Measurements from ENCODE around the gene HPCA. TPM values are rescaled to one million over a fixed set of nuclear protein-coding genes. Genes with fewer than 3 reads are reported as not detected.

The HPCA gene
- total and polyA plus RNA-seq, 2 of the 4 experiments (the other 2 are of a cell fraction) = 0.22 TPM; not detected in 1

DNA sequence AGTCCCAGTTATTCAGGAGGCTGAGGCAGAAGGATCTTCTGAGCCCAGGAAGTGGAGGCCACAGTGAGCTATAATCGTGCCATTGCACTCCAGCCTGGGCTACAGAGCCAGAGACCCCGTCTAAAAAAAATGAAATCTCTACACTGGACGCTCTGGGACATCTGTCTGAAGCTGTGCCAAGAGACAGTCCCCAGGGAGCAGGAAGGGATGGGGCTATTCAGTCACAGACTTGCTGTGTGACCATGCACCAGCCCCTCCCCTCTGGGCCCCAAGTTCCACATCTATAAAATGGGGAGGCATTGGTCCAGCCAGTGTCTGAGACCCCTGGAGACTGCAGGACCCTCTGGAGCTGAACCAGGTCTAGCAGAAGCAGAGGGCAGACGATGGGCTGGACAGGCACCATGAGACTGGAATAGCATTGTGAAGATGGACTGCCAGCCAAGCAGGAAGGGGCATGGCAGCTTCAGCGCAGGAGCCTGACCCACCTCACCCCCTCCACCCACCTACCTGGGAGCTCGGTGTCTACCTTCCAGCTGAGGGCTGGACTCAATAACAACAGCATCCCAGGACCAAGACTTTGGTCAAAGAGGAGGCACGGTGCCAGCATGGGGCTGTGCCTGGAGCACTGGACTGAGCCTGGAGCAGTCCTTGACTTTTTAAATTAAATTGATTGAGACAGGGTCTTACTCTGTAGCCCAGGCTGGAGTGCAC is 13.4 kb downstream of the HPCA start:
- no peak overlapping the region for H2AK5ac ChIP-seq (ENCODE audit: low read depth, low read length)
- H2BK15ac ChIP-seq (ENCODE audit: low read depth, low read length) = no peak overlapping the region
- no peak overlapping the region for H3K27ac ChIP-seq (ENCODE audit: insufficient read depth, low read length)
- no peaks in the 10 kb centered on the region for H4K20me1 ChIP-seq (ENCODE audit: insufficient read depth, low read length)
- H3K79me1 ChIP-seq (ENCODE audit: low read depth in 1 of 2, low read length in 2 of 2) = peaks cover 0 to 9% of the 10 kb centered on the region in 2 experiments; a peak in 1 of 4 replicates
- in situ Hi-C loops (cut with MboI; ENCODE audit: low sequenced_read_pairs) = no loop called here
- peaks cover 1% of the 10 kb centered on the region; the same call in 1 of the 2 replicates for H3K36me3 ChIP-seq (ENCODE audit: control insufficient read depth, insufficient read depth, low read length)
- H3K4me1 ChIP-seq (ENCODE audit: control insufficient read depth, insufficient read depth, low read length) = peaks cover 2% of the 10 kb centered on the region; the same call in 1 of the 2 replicates
- peak overlapping the region; percentile 32 for H2AFZ ChIP-seq (replicated peaks; ENCODE audit: low read length, poor library complexity)
- H3K4me2 ChIP-seq (ENCODE audit: low read depth, low read length) = no peak overlapping the region
- CTCF ChIA-PET = no interaction called here
- H4K8ac ChIP-seq (ENCODE audit: low read depth in 2 of 2, low read length in 2 of 2) = no peak overlapping the region
- no peak overlapping the region for H2BK120ac ChIP-seq (ENCODE audit: low read depth, low read length)
- H3K4me3 ChIP-seq (ENCODE audit: insufficient read depth, low read depth, low read length) = no peak overlapping the region
- 100% methylated on average over 1 of the region's 7 CpGs; no CpG with 5 or more reads in 1 of the 2 experiments for WGBS, 2 experiments (ENCODE audit: extremely low coverage in 2 of 2, insufficient read length in 1 of 2)
- TF ChIP-seq RAD21 (IDR thresholded peaks at IDR 0.05; ENCODE audit: low read length) (no peak), USF2 (IDR thresholded peaks at IDR 0.05; ENCODE audit: low read depth, low read length) (no peak), ELK1 (IDR thresholded peaks at IDR 0.05; ENCODE audit: borderline replicate concordance, low read depth, low read length) (no peak), RFX5 (IDR thresholded peaks at IDR 0.05; ENCODE audit: low read depth, low read length) (no peak), MAFK (IDR thresholded peaks at IDR 0.05; ENCODE audit: low read depth, low read length) (no peak), RCOR1 (IDR thresholded peaks at IDR 0.05; ENCODE audit: insufficient replicate concordance, low read length) (no peak), SMC3 (IDR thresholded peaks at IDR 0.05; ENCODE audit: low read depth, low read length) (no peak), MXI1 (IDR thresholded peaks at IDR 0.05; ENCODE audit: borderline replicate concordance, low read depth, low read length) (no peak), CHD1 (IDR thresholded peaks at IDR 0.05; ENCODE audit: low read depth, low read length) (no peak), CEBPB (IDR thresholded peaks at IDR 0.05; ENCODE audit: low read depth, low read length) (no peak), POLR2A (IDR thresholded peaks at IDR 0.05; ENCODE audit: low read depth, low read length) (no peak), CTCF (conservative IDR thresholded peaks at IDR 0.05; ENCODE audit: low read depth, low read length) (no peak), NFE2L2 (IDR thresholded peaks at IDR 0.05; ENCODE audit: low read depth, low read length) (no peak), BHLHE40 (IDR thresholded peaks at IDR 0.05; ENCODE audit: low read depth, low read length) (no peak)
- no peak overlapping the region for H3K14ac ChIP-seq (replicated peaks; ENCODE audit: low read depth, low read length)
- POLR2A ChIA-PET (ENCODE audit: unreplicated experiment) = no interaction called here
- H3K9me3 ChIP-seq (ENCODE audit: control insufficient read depth, insufficient read depth, low read length) = no peaks in the 10 kb centered on the region
- peaks cover 5% of the 10 kb centered on the region for H3K27me3 ChIP-seq (ENCODE audit: control insufficient read depth, insufficient read depth, low read length)
- H3K23ac ChIP-seq (ENCODE audit: low read depth, low read length) = no peak overlapping the region
- H4K5ac ChIP-seq (ENCODE audit: low read depth, low read length) = no peak overlapping the region
- dilution Hi-C loops (cut with HindIII; ENCODE audit: low sequenced_read_pairs, unreplicated experiment) = no loop called here
- no peak overlapping the region for H2BK20ac ChIP-seq (ENCODE audit: low read depth, low read length)
- H4K91ac ChIP-seq (ENCODE audit: insufficient read depth, low read depth, low read length) = no peak overlapping the region
- H2BK5ac ChIP-seq (ENCODE audit: low read depth, low read length, poor library complexity, severe bottlenecking) = no peak overlapping the region
- H3K18ac ChIP-seq (ENCODE audit: low read depth, low read length) = no peak overlapping the region
- ATAC-seq (ENCODE audit: low read depth) = no peak
- peaks cover 6% of the 10 kb centered on the region; the same call in 1 of the 2 replicates for H3K9me1 ChIP-seq (ENCODE audit: insufficient read depth, low read length)
- H3K9ac ChIP-seq (ENCODE audit: low read depth, low read length) = no peak overlapping the region
- no peak for DNase-seq
- H2AK9ac ChIP-seq (replicated peaks; ENCODE audit: low read depth, low read length, poor library complexity) = no peak overlapping the region
- BruUV-seq (replicated peaks) = no TSS peak
- H3K4ac ChIP-seq (ENCODE audit: low read depth, low read length) = no peak overlapping the region
- H3K56ac ChIP-seq (ENCODE audit: extremely low read depth, insufficient read depth, low read length) = no peak overlapping the region
- intact Hi-C loops (cut with micrococcal nuclease) = no loop called here

Measured in IMR-90 (cell line).